Neuronal stem cell (in vitro differentiated cells): Measurements from ENCODE around the gene PTPRD.

Experiments
- DNase-seq: peaks from one replicate; pipeline ENCODE4 v3.0.0-alpha.2; 2013; ENCODE audit warnings: low spot score
- H2AFZ ChIP-seq: one replicate; pipeline ENCODE4 v1.6.1; 2013; ENCODE audit warnings: mild to moderate bottlenecking, low read length, inconsistent platforms
- H2AK5ac ChIP-seq: 2 replicates; pipeline ENCODE4 v1.6.1; 2013; ENCODE audit warnings: low read depth, mild to moderate bottlenecking, inconsistent platforms, low read length, moderate library complexity, mixed read lengths
- H2BK120ac ChIP-seq: 2 replicates; pipeline ENCODE4 v1.6.1; 2013; ENCODE audit warnings: low read depth, mild to moderate bottlenecking, inconsistent platforms, low read length, moderate library complexity, mixed read lengths
- H2BK12ac ChIP-seq: one replicate; pipeline ENCODE4 v1.6.1; 2013; ENCODE audit warnings: low read length, inconsistent platforms
- H2BK15ac ChIP-seq: 2 replicates; pipeline ENCODE4 v1.6.1; 2013; ENCODE audit warnings: mild to moderate bottlenecking, low read length, inconsistent platforms, mixed read lengths
- H2BK5ac ChIP-seq: one replicate; pipeline ENCODE4 v1.6.1; 2013; ENCODE audit warnings: inconsistent platforms, mild to moderate bottlenecking, low read length, moderate library complexity
- H3K14ac ChIP-seq: one replicate; pipeline ENCODE4 v1.6.1; 2013; ENCODE audit warnings: low read length, inconsistent platforms
- H3K18ac ChIP-seq: 2 replicates; pipeline ENCODE4 v1.6.1; 2013; ENCODE audit warnings: low read length, inconsistent platforms
- H3K23ac ChIP-seq: 2 replicates; pipeline ENCODE4 v1.6.1; 2013; ENCODE audit warnings: low read depth, mild to moderate bottlenecking, mixed read lengths, low read length, inconsistent platforms; ENCODE audit not compliant: poor library complexity
- H3K27ac ChIP-seq: replicated peaks from 3 replicates; pipeline ENCODE4 v1.5.1; 2013; ENCODE audit warnings: low read length, inconsistent platforms
- H3K27me3 ChIP-seq, 3 experiments: 2 replicates each; pipeline ENCODE4 v1.6.1; 2013; ENCODE audit warnings: low read length in 3 of 3, mild to moderate bottlenecking in 2 of 3, inconsistent platforms in 1 of 3, low read depth in 1 of 3, mixed read lengths in 1 of 3, moderate library complexity in 1 of 3; ENCODE audit not compliant: control insufficient read depth in 3 of 3, insufficient read depth in 3 of 3
- H3K36me3 ChIP-seq, 2 donors: replicated peaks in 1 of 2; 2 replicates each; pipeline ENCODE4 v1.6.1; 2013; ENCODE audit warnings: low read length in 2 of 2; ENCODE audit not compliant: control insufficient read depth in 2 of 2, insufficient read depth in 2 of 2
- H3K4ac ChIP-seq: 2 replicates; pipeline ENCODE4 v1.6.1; 2013; ENCODE audit warnings: inconsistent platforms, mild to moderate bottlenecking, low read length, moderate library complexity
- H3K4me1 ChIP-seq, 2 donors: 1 replicate in 1 of 2; 2 replicates in 1 of 2; pipeline ENCODE4 v1.6.1; 2013; ENCODE audit warnings: low read length in 2 of 2, low read depth in 1 of 2; ENCODE audit not compliant: control insufficient read depth in 2 of 2, insufficient read depth in 1 of 2
- H3K4me2 ChIP-seq: one replicate; pipeline ENCODE4 v1.6.1; 2013; ENCODE audit warnings: mild to moderate bottlenecking, low read length, inconsistent platforms; ENCODE audit not compliant: insufficient read depth, poor library complexity, severe bottlenecking
- H3K4me3 ChIP-seq, 2 donors: 2 replicates each; pipeline ENCODE4 v1.5.1; 2013; ENCODE audit warnings: low read length in 2 of 2, mild to moderate bottlenecking in 2 of 2, inconsistent platforms in 1 of 2, moderate library complexity in 1 of 2
- H3K79me1 ChIP-seq: one replicate; pipeline ENCODE4 v1.6.1; 2013; ENCODE audit warnings: low read depth, mild to moderate bottlenecking, inconsistent platforms, low read length, moderate library complexity
- H3K9ac ChIP-seq: one replicate; pipeline ENCODE4 v1.6.1; 2013; ENCODE audit warnings: mild to moderate bottlenecking, low read depth, low read length, inconsistent platforms; ENCODE audit not compliant: poor library complexity
- H3K9me3 ChIP-seq, 2 donors: replicated peaks in 1 of 2; 2 replicates each; pipeline versions ENCODE3 to v1.6.1; 2013; ENCODE audit warnings: low read length in 2 of 2, mild to moderate bottlenecking in 2 of 2, inconsistent platforms in 1 of 2, low read depth in 1 of 2, mixed read lengths in 1 of 2, moderate library complexity in 1 of 2; ENCODE audit not compliant: control insufficient read depth in 2 of 2, insufficient read depth in 1 of 2
- H4K8ac ChIP-seq: one replicate; pipeline ENCODE4 v1.6.1; 2013; ENCODE audit warnings: low read depth, mild to moderate bottlenecking, inconsistent platforms, low read length, moderate library complexity
- H4K91ac ChIP-seq: one replicate; pipeline ENCODE4 v1.6.1; 2013; ENCODE audit warnings: low read length, low read depth, mild to moderate bottlenecking, inconsistent platforms; ENCODE audit not compliant: poor library complexity
- WGBS, 2 donors: extraction: QIAGEN DNeasy Blood & Tissue Kit; methylation state at CpG; one replicate each; pipeline ENCODE4 v1.1.7; 2013; ENCODE audit warnings: missing lambda C conversion rate in 2 of 2, mixed read lengths in 1 of 2; ENCODE audit not compliant: insufficient read length in 2 of 2, insufficient replicate concordance in 1 of 2; ENCODE audit errors: extremely low coverage in 2 of 2; 5-methylcytosine and 5-hydroxymethylcytosine counted together

PTPRD gene

GRCh38 chr9:8424786-8425410 is 2187.9 kb downstream of the PTPRD start:
- Histone ChIP-seq H4K91ac (no peak overlapping the region), H3K27me3 (no peaks in the 10 kb centered on the region), H3K18ac (no peak overlapping the region), H2AK5ac (no peak overlapping the region), H3K27ac (no peak overlapping the region), H3K4ac (no peak overlapping the region), H3K4me2 (no peak overlapping the region), H3K36me3 (peaks cover 0 to 2% of the 10 kb centered on the region in 2 donors), H2BK5ac (no peak overlapping the region), H2BK15ac (no peak overlapping the region), H2BK12ac (no peak overlapping the region), H2AFZ (no peak overlapping the region), H2BK120ac (no peak overlapping the region), H3K4me3 (no peak overlapping the region), H3K9ac (no peak overlapping the region), H3K14ac (no peak overlapping the region), H4K8ac (no peak overlapping the region), H3K23ac (no peak overlapping the region), H3K9me3 (no peaks in the 10 kb centered on the region), H3K4me1 (no peaks in the 10 kb centered on the region), H3K79me1 (no peaks in the 10 kb centered on the region)
- no CpG with 5 or more reads among the region's 3 CpGs for WGBS, 2 donors
- DNase-seq = no peak

- Histone ChIP-seq H2AK5ac (no peak overlapping the region), H4K91ac (no peak overlapping the region), H2BK12ac (no peak overlapping the region), H2BK15ac (no peak overlapping the region), H3K4me2 (no peak overlapping the region), H3K27ac (no peak overlapping the region), H2BK120ac (no peak overlapping the region), H3K4ac (no peak overlapping the region), H4K8ac (no peak overlapping the region), H2BK5ac (no peak overlapping the region), H2AFZ (no peak overlapping the region), H3K79me1 (no peaks in the 10 kb centered on the region), H3K9ac (no peak overlapping the region), H3K23ac (no peak overlapping the region), H3K14ac (no peak overlapping the region), H3K27me3 (no peaks in the 10 kb centered on the region), H3K4me1 (no peaks in the 10 kb centered on the region), H3K9me3 (no peaks in the 10 kb centered on the region), H3K4me3 (no peak overlapping the region), H3K18ac (no peak overlapping the region), H3K36me3 (no peaks in the 10 kb centered on the region)
- WGBS, 2 donors = no CpG with 5 or more reads among the region's 2 CpGs
- DNase-seq = no peak
These were observed 2192.4 kb downstream of the PTPRD start for GRCh38 chr9:8420416-8420815.

GRCh38 chr9:8419596-8420275 is 2193.1 kb downstream of the PTPRD start:
- Histone ChIP-seq H3K14ac (no peak overlapping the region), H2BK15ac (no peak overlapping the region), H2BK120ac (no peak overlapping the region), H2BK12ac (no peak overlapping the region), H4K91ac (no peak overlapping the region), H3K79me1 (no peaks in the 10 kb centered on the region), H3K18ac (no peak overlapping the region), H2AK5ac (no peak overlapping the region), H3K36me3 (no peaks in the 10 kb centered on the region), H3K4me3 (no peak overlapping the region), H2AFZ (no peak overlapping the region), H2BK5ac (no peak overlapping the region), H3K23ac (no peak overlapping the region), H3K4me1 (no peaks in the 10 kb centered on the region), H3K27me3 (no peaks in the 10 kb centered on the region), H3K9ac (no peak overlapping the region), H3K9me3 (no peaks in the 10 kb centered on the region), H3K4ac (no peak overlapping the region), H4K8ac (no peak overlapping the region), H3K4me2 (no peak overlapping the region), H3K27ac (no peak overlapping the region)
- no peak for DNase-seq
- WGBS, 2 donors = no CpG with 5 or more reads among the region's 3 CpGs

DNA sequence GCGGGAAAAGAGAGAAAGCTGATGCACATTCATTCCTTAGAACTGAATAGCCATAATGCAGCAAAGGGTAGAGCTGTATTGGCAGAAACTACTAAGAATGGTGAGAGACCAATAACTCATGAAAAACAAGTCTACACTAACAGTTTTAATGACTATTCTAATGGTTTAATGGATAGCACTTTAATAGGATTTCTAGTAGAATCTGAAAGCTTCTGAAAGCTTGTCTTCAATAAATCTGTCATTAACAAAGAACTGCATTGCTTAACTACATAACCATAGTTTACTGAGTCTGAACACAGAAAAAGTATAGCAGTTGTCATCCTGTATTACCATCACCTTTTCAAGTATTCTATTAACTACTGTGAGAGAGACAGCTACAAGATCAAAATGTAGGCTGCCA is 2195.5 kb downstream of the PTPRD start:
- Histone ChIP-seq H3K27me3 (no peaks in the 10 kb centered on the region), H4K91ac (no peak overlapping the region), H3K9ac (no peak overlapping the region), H2BK15ac (no peak overlapping the region), H3K14ac (no peak overlapping the region), H3K4ac (no peak overlapping the region), H3K18ac (no peak overlapping the region), H4K8ac (no peak overlapping the region), H3K4me2 (no peak overlapping the region), H3K4me1 (no peaks in the 10 kb centered on the region), H3K23ac (no peak overlapping the region), H2BK120ac (no peak overlapping the region), H2AFZ (no peak overlapping the region), H2AK5ac (no peak overlapping the region), H2BK12ac (no peak overlapping the region), H3K36me3 (no peaks in the 10 kb centered on the region), H3K4me3 (no peak overlapping the region), H2BK5ac (no peak overlapping the region), H3K79me1 (no peaks in the 10 kb centered on the region), H3K9me3 (no peaks in the 10 kb centered on the region), H3K27ac (no peak overlapping the region)
- no peak for DNase-seq
- no CpG with 5 or more reads among the region's 1 CpG for WGBS, 2 donors
